GM23338 (cell line): ENCODE data around the gene ADGRV1. TPM values are rescaled to one million over a fixed set of nuclear protein-coding genes. Genes with fewer than 3 reads are reported as not detected.

Source experiments
- ATAC-seq: fragments of 200-7000 bp; cut with Tn5 transposase; 3 replicates; pipeline ENCODE4 v1.9.1; 2020
- DNase-seq: peaks from one replicate; pipeline ENCODE4 v3.0.0-alpha.2; 2015; ENCODE audit warnings: low spot score
- H2AFZ ChIP-seq: fragments of 200-600 bp; sonication (generic); 2 replicates; pipeline ENCODE4 v1.8.0; 2016; ENCODE audit warnings: antibody characterized with exemption, mild to moderate bottlenecking, moderate library complexity
- H3F3A ChIP-seq: fragments of 200-600 bp; sonication (generic); replicated peaks from 2 replicates; pipeline ENCODE4 v1.8.0; 2017; ENCODE audit warnings: antibody characterized with exemption, mixed run types, low read depth
- H3K27ac ChIP-seq: fragments of 200-600 bp; sonication (generic); 2 replicates; pipeline ENCODE4 v1.6.1; 2016; ENCODE audit warnings: low read depth
- H3K27me3 ChIP-seq: fragments of 200-600 bp; sonication (generic); 2 replicates; pipeline ENCODE4 v1.8.0; 2016; ENCODE audit warnings: mild to moderate bottlenecking, mixed run types, moderate library complexity; ENCODE audit not compliant: insufficient read depth
- H3K36me3 ChIP-seq: fragments of 200-600 bp; sonication (generic); 2 replicates; pipeline ENCODE4 v1.8.0; 2016; ENCODE audit warnings: mild to moderate bottlenecking; ENCODE audit not compliant: insufficient read depth
- H3K4me1 ChIP-seq: fragments of 200-600 bp; sonication (generic); 2 replicates; pipeline ENCODE4 v1.8.0; 2016; ENCODE audit warnings: mild to moderate bottlenecking, moderate library complexity; ENCODE audit not compliant: insufficient read depth
- H3K4me2 ChIP-seq: fragments of 200-600 bp; sonication (generic); 2 replicates; pipeline ENCODE4 v1.7.1; 2017; ENCODE audit warnings: mixed run types
- H3K4me3 ChIP-seq: fragments of 200-600 bp; sonication (generic); 2 replicates; pipeline ENCODE4 v1.6.1; 2016; ENCODE audit warnings: mixed run types
- H3K79me2 ChIP-seq: fragments of 200-600 bp; sonication (generic); replicated peaks from 2 replicates; pipeline ENCODE4 v1.8.0; 2017; ENCODE audit warnings: mild to moderate bottlenecking; ENCODE audit not compliant: insufficient read depth
- H3K9me2 ChIP-seq: fragments of 200-600 bp; sonication (generic); 2 replicates; pipeline ENCODE4 v1.8.0; 2017; ENCODE audit not compliant: insufficient read depth
- H4K20me1 ChIP-seq: fragments of 200-600 bp; sonication (generic); replicated peaks from 2 replicates; pipeline ENCODE4 v1.8.0; 2017; ENCODE audit warnings: mild to moderate bottlenecking; ENCODE audit not compliant: insufficient read depth
- H3K27ac Mint-ChIP-seq: 2 replicates; pipeline ENCODE4 v1.8.0; 2020; ENCODE audit warnings: inconsistent platforms, mild to moderate bottlenecking, moderate library complexity, mixed read lengths
- H3K27me3 Mint-ChIP-seq: 3 replicates; pipeline ENCODE4 v1.8.0; 2022; ENCODE audit warnings: low read depth, mild to moderate bottlenecking, moderate library complexity, mixed read lengths, inconsistent platforms; ENCODE audit not compliant: insufficient read depth, poor library complexity
- H3K36me3 Mint-ChIP-seq: 3 replicates; pipeline ENCODE4 v1.8.0; 2021; ENCODE audit warnings: low read depth, mild to moderate bottlenecking, inconsistent platforms, moderate library complexity, mixed read lengths
- H3K4me1 Mint-ChIP-seq: 3 replicates; pipeline ENCODE4 v1.8.0; 2020; ENCODE audit warnings: mild to moderate bottlenecking, inconsistent platforms, mixed read lengths
- H3K4me3 Mint-ChIP-seq: 3 replicates; pipeline ENCODE4 v1.8.0; 2021; ENCODE audit warnings: moderate library complexity, mild to moderate bottlenecking, inconsistent platforms, mixed read lengths
- H3K9me3 Mint-ChIP-seq: 3 replicates; pipeline ENCODE4 v1.8.0; 2020; ENCODE audit warnings: moderate library complexity, mild to moderate bottlenecking, inconsistent platforms, mixed read lengths
- CREB1 ChIP-seq: fragments of 250-450 bp; sonication (Bioruptor Pico); IDR thresholded peaks from 2 replicates; pipeline ENCODE4 v1.5.0; 2020; ENCODE audit warnings: low read depth, mild to moderate bottlenecking, moderate library complexity
- EZH2 ChIP-seq: fragments of 200-600 bp; sonication (generic); IDR thresholded peaks from one replicate; pipeline ENCODE4 v1.8.0; 2017; ENCODE audit warnings: antibody characterized with exemption, mild to moderate bottlenecking, low read depth; ENCODE audit not compliant: unreplicated experiment
- NANOG ChIP-seq: IDR thresholded peaks from 2 replicates; pipeline ENCODE4 v1.6.1; 2016; ENCODE audit warnings: antibody characterized with exemption, borderline replicate concordance
- POLR2AphosphoS5 ChIP-seq: IDR thresholded peaks from 2 replicates; pipeline ENCODE4 v1.6.1; 2016; ENCODE audit warnings: antibody characterized with exemption, low read depth
- ZNF114 ChIP-seq: fragments of 250-450 bp; sonication (Bioruptor Pico); IDR thresholded peaks from 2 replicates; pipeline ENCODE4 v1.5.0; 2020; ENCODE audit warnings: mild to moderate bottlenecking, moderate library complexity
- ZNF462 ChIP-seq: fragments of 250-450 bp; sonication (Bioruptor Pico); IDR thresholded peaks from 2 replicates; pipeline ENCODE4 v1.5.0; 2020; ENCODE audit warnings: mild to moderate bottlenecking, moderate library complexity
- polyA plus RNA-seq: library from polyadenylated mRNA; unstranded; fragments of >200 nt; fragmentation: Nextera tagmentation; extraction: Ambion mirVana; gene quantifications from 2 replicates; pipeline ENCODE4 v1.2.1, GENCODE V29; 2016
- total RNA-seq: library from RNA; depleted of rRNA; stranded (reverse); fragments of >200 nt; shearing (Covaris generic); gene quantifications from 2 replicates; pipeline ENCODE4 v1.2.3, GENCODE V29; 2014

The ADGRV1 gene
- total and polyA plus RNA-seq, 2 experiments from 2014 or later = 46.1 to 149 TPM

- no peak for TF ChIP-seq ZNF462 (CRISPR knock-in tag)
- TF ChIP-seq POLR2AphosphoS5 = no peak
- no peak for TF ChIP-seq CREB1 (CRISPR knock-in tag)
- TF ChIP-seq ZNF114 (CRISPR knock-in tag) = no peak
- no peak for TF ChIP-seq EZH2
Observed at GRCh38 chr5:90700299-90700698, 141.7 kb downstream of the ADGRV1 start (continued).

GRCh38 chr5:90703932-90704331 is 145.3 kb downstream of the ADGRV1 start:
- no peaks in the 10 kb centered on the region for H3K79me2 ChIP-seq
- H3K9me2 ChIP-seq = no peaks in the 10 kb centered on the region
- no peak overlapping the region for H3K4me3 Mint-ChIP-seq
- DNase-seq (no peak), ATAC-seq (no peak)
- H3K4me1 Mint-ChIP-seq = peaks cover 10% of the 10 kb centered on the region
- H3K36me3 Mint-ChIP-seq = peaks cover 7% of the 10 kb centered on the region; the same call in 1 of the 3 replicates
- H3K4me3 ChIP-seq = no peak overlapping the region
- no peak overlapping the region for H3K27ac Mint-ChIP-seq
- H3K27ac ChIP-seq = no peak overlapping the region
- peaks cover 5% of the 10 kb centered on the region; the same call in 1 of the 2 replicates for H3K36me3 ChIP-seq
- H3K4me1 ChIP-seq = no peaks in the 10 kb centered on the region
- no peaks in the 10 kb centered on the region for H3K27me3 Mint-ChIP-seq
- no peak overlapping the region for H3K4me2 ChIP-seq
- no peak overlapping the region for H2AFZ ChIP-seq
- TF ChIP-seq NANOG = no peak
- H3K27me3 ChIP-seq = no peaks in the 10 kb centered on the region
- no peaks in the 10 kb centered on the region for H4K20me1 ChIP-seq
- H3K9me3 Mint-ChIP-seq = no peaks in the 10 kb centered on the region
- no peaks in the 10 kb centered on the region for H3F3A ChIP-seq
